Stimulated activated naive CD4-positive, alpha-beta T cell (primary cell): ENCODE measurements around the gene ALKBH6.

Experiments used
- DNase-seq, 6 experiments: peaks; one replicate each; lab custom pipeline; 2025; lab: John Stamatoyannopoulos, UW

Gene ALKBH6

GRCh38 chr19:36030264-36031148 lies 16.5 kb upstream of the ALKBH6 start:
- DNase-seq = no peak

DNA sequence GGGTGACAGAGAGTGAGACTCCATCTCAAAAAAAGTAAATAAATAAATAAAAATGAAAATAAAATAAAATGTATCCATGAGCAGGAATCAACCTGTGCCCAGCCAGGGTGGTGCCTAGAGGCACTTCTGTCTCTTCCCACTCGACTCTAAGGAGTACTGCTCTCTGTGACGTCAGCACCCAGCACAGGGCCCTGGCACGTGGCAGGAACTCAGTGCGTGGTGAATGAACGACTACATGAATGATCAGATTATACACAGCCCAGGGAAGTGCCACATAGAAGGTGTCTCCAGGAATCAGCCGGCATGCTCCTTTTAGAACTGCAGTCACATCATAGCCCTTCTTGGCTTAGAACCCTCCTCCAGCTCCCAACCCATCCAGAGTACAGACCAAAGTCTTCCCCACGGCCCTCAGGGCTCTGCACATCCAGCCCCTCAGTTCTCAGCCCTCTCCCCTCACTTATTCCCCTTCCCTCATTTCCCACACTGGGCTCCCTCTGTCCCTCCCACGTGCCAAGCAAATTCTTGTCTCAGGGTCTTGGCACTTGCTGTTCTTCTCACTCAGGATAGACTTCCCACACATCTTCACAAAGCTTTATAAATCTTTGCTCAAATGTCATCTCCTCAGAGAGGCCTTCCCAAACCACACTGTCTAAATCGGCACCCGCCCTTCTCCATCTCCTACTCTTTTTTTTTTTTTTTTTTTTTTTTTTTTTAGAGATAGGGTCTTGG lies 14.5 kb upstream of the ALKBH6 start:
- DNase-seq = no peak

DNA sequence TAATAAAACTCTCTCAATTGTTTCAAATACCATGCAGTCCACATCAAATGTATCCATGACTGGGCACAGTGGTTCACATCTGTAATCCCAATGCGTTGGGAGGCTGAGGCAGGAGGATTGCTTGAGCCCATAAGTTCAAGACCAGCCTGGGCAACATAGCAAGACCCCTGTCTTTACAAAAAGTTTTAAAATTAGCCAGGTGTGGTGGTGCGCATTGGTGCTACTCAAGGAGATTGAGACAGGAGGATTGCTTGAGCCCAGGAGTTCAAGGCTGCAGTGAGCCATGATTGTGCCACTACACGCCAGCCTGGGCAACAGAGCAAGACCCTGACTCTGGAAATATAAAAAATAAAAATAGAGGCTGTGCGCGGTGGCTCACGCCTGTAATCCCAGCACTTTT lies 13.7 kb upstream of the ALKBH6 start:
- no peak for DNase-seq

DNA sequence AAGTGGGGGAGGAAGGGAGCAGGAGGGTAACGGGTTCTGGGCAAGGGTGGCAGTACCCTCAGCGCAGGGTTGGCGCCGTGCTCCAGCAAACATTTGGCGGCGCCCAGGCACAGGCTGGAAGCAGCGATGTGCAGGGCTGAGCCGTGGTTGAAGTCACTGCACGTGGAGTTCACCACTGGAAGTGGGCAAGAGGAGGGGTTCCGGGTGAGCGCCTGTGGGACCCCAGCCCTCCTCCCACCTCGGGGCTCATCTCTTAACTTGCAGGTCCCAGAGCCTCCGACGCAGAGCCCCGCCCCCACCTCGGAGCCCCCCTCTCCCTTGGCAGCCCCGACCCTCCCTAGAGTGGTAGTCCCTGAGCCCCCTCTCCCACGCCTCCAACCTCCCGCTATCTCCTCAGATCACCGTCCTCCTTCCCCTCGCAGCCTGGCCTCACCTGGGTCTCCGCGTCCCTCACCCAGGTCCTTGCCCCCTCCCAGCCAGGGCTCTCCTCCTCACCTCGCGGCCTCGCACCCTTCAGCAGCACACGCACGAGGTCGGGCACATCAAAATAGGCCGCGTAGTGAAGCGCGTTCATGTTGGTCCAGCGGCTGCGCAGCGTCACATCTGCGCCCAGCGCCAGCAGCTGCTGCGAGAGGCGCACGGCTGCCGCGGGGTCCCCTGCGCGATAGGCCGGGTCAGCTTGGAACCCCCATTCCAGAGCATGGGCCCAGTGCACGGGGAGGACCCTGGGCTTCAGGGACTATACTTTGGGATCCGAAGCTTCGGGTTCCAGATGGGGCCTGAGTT lies 12.3 kb upstream of the ALKBH6 start:
- DNase-seq = no peak

GRCh38 chr19:36025541-36025940 lies 11.5 kb upstream of the ALKBH6 start:
- no peak for DNase-seq

- no peak for DNase-seq
Observed at GRCh38 chr19:36023432-36023831, 9.4 kb upstream of the ALKBH6 start.

DNA sequence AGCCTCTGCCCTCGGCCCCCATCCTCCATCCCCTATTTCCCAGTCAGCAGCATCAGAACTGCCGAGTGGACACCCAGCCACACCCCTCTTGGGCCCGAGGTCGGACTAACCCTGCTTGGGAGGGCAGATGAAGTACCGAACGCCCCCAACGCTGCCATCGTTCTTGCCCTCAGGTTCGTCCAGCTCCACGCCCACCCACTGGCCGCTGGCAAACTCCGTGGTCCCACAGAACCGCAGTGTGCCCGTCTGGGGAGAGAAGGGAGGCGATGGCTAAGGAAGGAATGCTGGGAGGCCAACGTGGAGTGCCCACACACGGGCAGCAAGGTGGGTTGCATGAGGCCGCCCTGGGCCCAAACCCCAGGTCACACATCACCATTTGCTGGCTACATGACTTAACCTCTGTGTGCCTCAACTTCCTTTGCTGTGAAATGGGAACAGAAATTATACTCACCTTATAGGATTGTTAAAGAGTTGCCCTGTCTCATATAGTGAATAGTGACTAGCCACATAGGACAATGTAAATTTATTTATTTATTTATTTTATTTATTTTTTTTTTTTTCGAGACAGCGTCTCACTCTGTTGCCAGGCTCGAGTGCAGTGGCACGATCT lies 5.2 kb upstream of the ALKBH6 start:
- no peak for DNase-seq

DNA sequence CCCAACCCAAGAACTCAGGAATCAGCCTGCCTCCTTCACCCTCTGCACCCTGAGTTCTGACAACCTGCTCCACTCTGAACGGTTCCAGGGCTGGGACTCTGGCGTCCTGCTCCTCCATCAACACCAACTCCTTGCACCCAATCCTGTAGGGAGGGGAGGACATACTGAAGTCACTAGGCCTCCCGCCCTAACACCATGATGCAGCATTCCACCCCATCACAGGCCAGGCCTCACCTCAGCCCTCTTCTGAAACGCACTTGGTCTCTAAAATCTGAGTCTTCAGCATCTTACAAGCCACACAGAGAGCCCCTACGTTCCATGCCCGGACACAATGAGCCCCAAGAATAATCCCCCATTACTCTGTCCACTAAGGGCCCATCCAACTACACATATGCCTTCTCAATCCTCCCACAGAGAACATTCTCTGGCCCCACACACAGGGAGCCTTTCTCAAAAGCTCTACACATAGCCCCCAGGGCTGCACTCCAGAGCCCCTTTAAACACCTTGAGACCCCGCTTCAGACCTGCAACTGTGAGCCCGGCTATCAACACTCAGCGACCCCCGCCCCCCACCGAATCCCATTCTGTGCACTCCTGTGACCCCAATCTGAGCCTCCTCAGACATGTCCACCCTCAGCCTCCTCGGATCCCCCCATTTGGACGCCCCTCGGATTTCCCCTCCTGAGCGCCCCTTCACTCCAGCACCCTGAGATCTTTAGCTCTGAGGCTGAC lies 567 bp downstream of the ALKBH6 start:
- DNase-seq = no peak

DNA sequence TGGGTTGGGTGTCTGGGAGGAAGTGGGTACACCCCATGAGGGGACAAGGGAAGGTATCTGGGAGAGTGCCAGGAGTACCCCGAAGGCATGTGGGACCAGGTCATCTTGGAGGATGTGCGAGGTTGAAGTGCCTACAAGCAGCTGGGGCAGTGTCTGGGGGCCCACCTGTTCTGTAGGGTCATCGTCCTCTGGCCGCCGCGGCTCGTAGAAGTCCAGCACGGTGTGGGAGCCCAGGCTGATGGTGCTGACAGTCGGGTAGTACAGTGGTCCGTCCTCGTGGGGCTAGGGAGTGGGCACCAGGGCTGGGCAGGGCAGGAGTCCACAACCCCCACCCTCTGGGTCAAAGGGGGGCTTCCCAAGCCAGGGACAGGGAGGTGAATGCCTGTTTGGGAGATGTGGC lies 3.6 kb downstream of the ALKBH6 start:
- DNase-seq = no peak

DNA sequence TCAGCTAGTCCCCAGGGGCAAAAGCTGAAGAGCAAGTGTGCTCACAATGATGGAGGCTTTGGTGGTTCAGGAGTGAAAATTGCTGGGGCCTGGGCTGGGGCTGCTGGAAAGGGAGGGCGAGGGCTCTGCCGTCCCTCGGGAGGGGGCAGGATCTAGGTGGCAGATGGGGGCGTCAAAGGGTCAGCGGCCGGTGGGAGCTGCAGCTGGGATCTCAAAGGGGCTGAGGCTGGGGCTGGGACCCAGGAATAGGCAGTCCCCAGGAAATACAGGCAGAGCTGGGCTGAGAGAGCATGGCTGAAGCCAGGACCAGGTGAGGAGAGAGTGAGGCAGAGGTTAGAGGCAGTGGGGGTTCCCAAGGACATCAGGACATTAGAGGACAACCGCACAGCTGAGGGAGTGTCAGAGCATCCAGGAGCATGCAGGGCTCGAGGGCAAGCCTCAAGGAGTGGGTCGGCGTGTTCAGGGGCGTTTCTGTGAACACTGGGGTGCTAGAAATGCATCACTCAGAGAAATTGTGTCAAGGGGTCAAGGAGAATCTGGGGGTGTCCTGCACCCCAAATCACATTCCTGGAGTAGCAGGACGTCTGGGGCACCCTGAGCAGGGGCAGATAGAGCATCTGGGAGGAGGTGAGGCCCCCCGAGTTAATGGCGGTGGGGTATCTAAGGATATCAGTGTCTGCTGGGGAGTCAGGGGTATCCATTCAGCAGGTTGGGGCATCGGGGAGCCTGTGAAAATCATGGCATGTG lies 4.2 kb downstream of the ALKBH6 start:
- no peak for DNase-seq

- DNase-seq = peak in 5 of 6 experiments; percentile 6 to 24 (median 13)
Observed at GRCh38 chr19:36009220-36009619, 4.8 kb downstream of the ALKBH6 start.

DNA sequence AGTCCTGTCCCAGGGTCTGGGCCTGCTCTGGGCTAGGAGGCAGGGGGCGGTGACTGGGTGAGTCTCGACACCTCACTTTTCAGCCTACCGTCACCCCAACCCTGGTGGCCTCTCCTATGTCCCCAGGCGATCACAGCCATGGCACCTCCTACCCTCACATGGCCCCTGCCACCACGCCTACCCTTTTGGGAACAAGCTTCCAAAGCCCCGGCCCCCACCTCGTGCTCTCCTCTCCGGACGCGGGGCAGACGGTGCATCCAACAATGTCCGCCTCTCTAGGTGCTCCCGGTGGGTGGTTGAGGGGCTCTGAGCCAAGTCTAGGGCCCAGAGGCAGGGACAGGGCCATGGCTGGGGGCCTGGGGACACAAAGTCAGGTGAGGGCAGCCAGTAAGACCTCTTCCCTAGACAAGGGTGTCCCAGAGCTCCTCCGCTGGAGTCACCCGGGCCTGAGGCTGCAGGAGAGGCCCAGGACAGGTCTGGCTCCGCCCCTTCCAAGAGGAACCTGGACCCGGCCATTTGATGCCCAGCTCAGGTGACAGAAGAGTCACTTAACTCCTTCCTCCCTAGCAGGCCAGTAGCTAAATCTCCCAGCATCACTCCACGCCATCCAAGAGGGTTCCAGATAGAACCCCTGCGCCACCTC lies 5.6 kb downstream of the ALKBH6 start, which contains the start of gene SYNE4:
TSS of gene SYNE4 (minus strand) at position 478 of the 643 bp plus-strand sequence. CDS start at position 346, 132 bp downstream.
- DNase-seq = no peak

DNA sequence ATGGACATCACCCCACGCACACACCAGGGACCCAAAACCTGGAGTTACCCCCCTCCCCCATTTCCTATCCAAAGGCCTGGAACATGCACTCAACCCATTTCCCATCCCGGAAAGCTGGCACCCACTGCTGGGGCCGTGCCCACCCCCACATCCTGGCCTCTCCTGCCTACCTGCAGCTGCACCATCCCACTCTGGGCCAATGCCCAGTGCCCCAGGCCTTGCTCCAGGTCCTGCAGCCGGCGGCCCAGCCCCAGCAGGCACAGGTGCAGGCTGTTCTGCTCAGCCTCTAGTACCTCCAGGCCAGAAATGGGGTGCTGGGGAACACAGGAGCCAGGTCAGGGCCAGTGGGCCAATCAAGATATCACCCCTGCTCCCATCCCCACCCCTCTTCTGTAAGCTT lies 7.1 kb downstream of the ALKBH6 start:
- DNase-seq = no peak

DNA sequence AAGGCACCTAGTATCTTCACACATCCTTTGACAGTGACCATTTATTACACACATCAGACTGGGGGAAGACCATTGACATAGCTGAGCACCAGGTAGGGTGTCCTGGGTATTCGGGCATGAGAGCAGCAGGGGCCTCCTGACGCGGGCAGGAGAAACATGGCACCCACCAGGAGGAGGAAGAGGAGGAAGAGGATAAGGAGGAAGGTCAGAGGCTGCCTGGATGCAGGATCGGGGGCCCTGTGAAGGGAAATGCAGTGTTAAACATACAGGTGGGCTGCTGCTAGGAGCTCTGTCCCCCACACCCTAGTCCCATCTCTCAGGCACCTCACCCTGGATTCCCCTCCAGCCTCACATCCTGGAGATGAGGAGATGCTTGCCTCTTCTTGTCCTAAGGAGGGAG lies 10.7 kb downstream of the ALKBH6 start:
- no peak for DNase-seq

- no peak for DNase-seq
Observed at GRCh38 chr19:36001605-36002004, 12.4 kb downstream of the ALKBH6 start.

DNA sequence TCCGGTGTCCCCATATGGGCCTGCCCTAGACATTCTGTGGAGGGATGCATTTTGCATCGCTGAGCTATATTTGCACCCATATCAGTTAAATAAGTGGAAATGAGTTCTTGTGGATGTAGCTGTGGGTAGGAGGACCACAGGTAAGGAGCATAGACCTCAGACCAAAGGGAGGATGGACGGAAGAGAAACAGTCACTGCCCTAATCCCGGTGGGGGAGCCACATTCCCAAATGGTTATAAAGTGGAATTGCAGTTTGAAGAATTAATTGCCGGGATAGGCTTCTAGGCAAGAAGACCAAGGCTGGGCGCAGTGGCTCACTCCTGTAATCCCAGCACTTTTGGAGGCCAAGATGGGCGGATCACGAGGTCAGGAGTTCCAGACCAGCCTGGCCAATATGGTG lies 17.2 kb downstream of the ALKBH6 start:
- DNase-seq = no peak

DNA sequence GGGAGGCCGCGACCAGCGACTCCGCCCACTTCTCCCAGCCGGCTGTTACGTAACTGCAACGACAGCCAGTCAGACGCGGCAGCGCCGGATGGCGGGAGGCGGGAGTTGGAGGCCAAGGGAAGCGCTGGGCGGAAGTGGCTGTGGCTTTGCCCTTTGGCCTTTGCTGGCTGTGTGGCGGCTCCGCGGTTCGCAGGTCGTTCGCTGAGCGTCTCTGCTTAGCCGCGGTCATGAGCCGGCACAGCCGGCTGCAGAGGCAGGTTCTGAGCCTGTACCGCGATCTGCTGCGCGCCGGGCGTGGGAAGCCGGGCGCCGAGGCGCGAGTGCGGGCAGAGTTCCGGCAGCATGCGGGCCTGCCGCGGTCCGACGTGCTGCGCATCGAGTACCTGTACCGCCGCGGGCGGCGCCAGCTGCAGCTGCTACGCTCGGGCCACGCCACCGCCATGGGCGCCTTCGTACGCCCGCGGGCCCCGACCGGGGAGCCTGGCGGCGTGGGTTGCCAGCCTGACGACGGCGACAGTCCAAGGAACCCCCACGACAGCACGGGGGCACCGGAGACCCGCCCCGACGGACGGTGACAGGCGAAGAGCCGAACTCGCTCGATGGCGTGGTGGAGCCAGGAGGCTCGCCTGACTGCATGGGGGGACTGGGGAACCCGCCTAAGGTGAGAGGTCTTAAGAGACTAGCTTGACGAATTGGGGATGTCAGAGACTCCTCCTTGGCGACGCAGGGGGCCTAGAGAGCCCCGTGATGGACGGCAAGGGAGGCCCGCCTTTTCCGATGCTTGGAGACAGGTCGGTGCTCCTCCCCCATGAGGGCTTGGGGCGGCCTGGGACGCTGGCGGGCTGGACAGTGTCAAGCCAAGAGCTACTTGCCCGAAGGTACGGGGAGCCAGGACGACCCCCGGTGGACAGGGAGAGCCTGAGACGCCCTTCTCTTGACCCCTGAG lies 18.7 kb downstream of the ALKBH6 start, which contains the start of gene SDHAF1:
TSS of gene SDHAF1 (plus strand) at position 141 of the 946 bp plus-strand sequence. CDS start at position 228, 87 bp downstream.
- DNase-seq = peak; percentile 80 to 90 (median 86)

- peak in 2 of 6 experiments; percentile 1 to 19 for DNase-seq
Observed at GRCh38 chr19:35993923-35994598, 20.0 kb downstream of the ALKBH6 start.
